GM18868 (cell line): ENCODE results near the gene ZNF668.

Experiments used
- ATAC-seq: cut with Tn5 transposase; IDR thresholded peaks from one replicate; pipeline ENCODE4 v1.9.1; 2021; ENCODE audit warnings: mild to moderate bottlenecking, moderate library complexity; ENCODE audit not compliant: unreplicated experiment

Gene ZNF668

GRCh38 chr16:31081428-31082351, 7.7 kb upstream of the ZNF668 start:
- ATAC-seq: no peak

- ATAC-seq: no peak
Observed at GRCh38 chr16:31080756-31081419, 6.8 kb upstream of the ZNF668 start.

- ATAC-seq: no peak
Observed at GRCh38 chr16:31080035-31080629, 6.1 kb upstream of the ZNF668 start.

GRCh38 chr16:31079342-31079944, 5.4 kb upstream of the ZNF668 start:
- no peak for ATAC-seq

- no peak for ATAC-seq
Observed at GRCh38 chr16:31078597-31079341, 4.7 kb upstream of the ZNF668 start.

- ATAC-seq: no peak
Observed at GRCh38 chr16:31077592-31078396, 3.8 kb upstream of the ZNF668 start.

- ATAC-seq: no peak
Observed at GRCh38 chr16:31077024-31077423, 3.0 kb upstream of the ZNF668 start.

GRCh38 chr16:31076319-31076718, 2.3 kb upstream of the ZNF668 start:
- no peak for ATAC-seq

GRCh38 chr16:31074814-31075183, 759 bp upstream of the ZNF668 start:
- ATAC-seq: no peak

GRCh38 chr16:31073142-31073969, 684 bp downstream of the ZNF668 start:
- peak; percentile 51 for ATAC-seq

- no peak for ATAC-seq
Observed at GRCh38 chr16:31072540-31073141, 1.4 kb downstream of the ZNF668 start.

GRCh38 chr16:31071861-31072260, 2.2 kb downstream of the ZNF668 start:
- no peak for ATAC-seq

- ATAC-seq: no peak
Observed at GRCh38 chr16:31067342-31067741, 6.7 kb downstream of the ZNF668 start.

GRCh38 chr16:31064882-31065461, 9.1 kb downstream of the ZNF668 start:
- no peak for ATAC-seq

- no peak for ATAC-seq
Observed at GRCh38 chr16:31063843-31064611, 10.0 kb downstream of the ZNF668 start.

- no peak for ATAC-seq
Observed at GRCh38 chr16:31063495-31063842, 10.6 kb downstream of the ZNF668 start.

- ATAC-seq: no peak
Observed at GRCh38 chr16:31061813-31062440, 12.1 kb downstream of the ZNF668 start.
